Gastrocnemius medialis (tissue), 4 donors: Measurements from ENCODE around the gene TAGLN2.

Source experiments
- CTCF ChIP-seq, 5 experiments: fragments of 450-650 bp in 3 of 5; fragments of 200-600 bp in 2 of 5; sonication (generic) in 2 of 5; IDR thresholded peaks in 4 of 5; conservative IDR thresholded peaks in 1 of 5; 1 replicate in 4 of 5; 2 replicates in 1 of 5; pipeline ENCODE4 v1.5.1; 2016 to 2019; ENCODE audit warnings: antibody characterized with exemption in 5 of 5, mild to moderate bottlenecking in 3 of 5, moderate library complexity in 3 of 5
- POLR2A ChIP-seq, 2 donors: fragments of 450-650 bp; IDR thresholded peaks; one replicate each; pipeline ENCODE4 v1.6.1; 2017; ENCODE audit warnings: antibody characterized with exemption in 2 of 2, mild to moderate bottlenecking in 2 of 2, moderate library complexity in 2 of 2

GRCh38 chr1:159914252-159915018 lies 10.9 kb downstream of the TAGLN2 start:
- TF ChIP-seq CTCF (IDR thresholded peaks at IDR 0.05 in 4 of 5, conservative IDR thresholded peaks at IDR 0.05 in 1 of 5) (no peak), POLR2A (IDR thresholded peaks at IDR 0.05) (no peak)
